ENCODE data around the gene SLC5A11.
A peak's percentile ranks its signal among the peaks of the same experiment; 100 is the strongest.
"Not testable (repeated sequence)": the region's sequence is repeated elsewhere in the genome, so short reads cannot be mapped to it uniquely, and the experiment has no call there.

SLC5A11 gene

GRCh38 chr16:24844101-24845030, 1.4 kb upstream of the SLC5A11 start:
- DNase-seq (no peak), ATAC-seq (replicated peaks) (no peak)
- Mint-ChIP-seq H3K27ac (no peak overlapping the region), H3K4me3 (no peak overlapping the region), H3K27me3 (peaks cover 0 to 11% of the 10 kb centered on the region in 2 donors), H3K9me3 (no peaks in the 10 kb centered on the region), H3K36me3 (ENCODE audit: insufficient read depth) (no peaks in the 10 kb centered on the region), H3K4me1 (ENCODE audit: low read depth in 2 of 2) (peaks cover 0 to 3% of the 10 kb centered on the region in 2 donors)

DNA sequence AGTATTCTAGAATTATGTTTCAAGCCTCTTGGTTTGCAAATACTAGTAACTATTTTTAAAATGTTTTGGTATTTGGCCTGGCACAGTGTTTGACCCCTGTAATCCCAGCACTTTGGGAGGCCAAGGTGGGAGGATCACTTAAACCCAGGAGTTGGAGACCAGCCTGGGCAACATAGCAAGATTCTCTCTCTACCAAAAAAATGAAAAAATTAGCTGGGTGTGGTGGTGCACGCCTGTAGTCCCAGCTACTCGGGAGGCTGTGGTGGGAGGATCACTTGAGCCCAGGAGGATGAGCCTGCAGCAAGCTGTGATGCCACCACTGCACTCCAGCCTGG, 765 bp upstream of the SLC5A11 start:
- H3K36me3 Mint-ChIP-seq (ENCODE audit: insufficient read depth); H3K27ac Mint-ChIP-seq; H3K4me3 Mint-ChIP-seq; H3K4me1 Mint-ChIP-seq (ENCODE audit: low read depth in 2 of 2); ATAC-seq (replicated peaks); DNase-seq; H3K9me3 Mint-ChIP-seq: not testable (repeated sequence)
- peaks cover 0 to 11% of the 10 kb centered on the region in 2 donors for H3K27me3 Mint-ChIP-seq

GRCh38 chr16:24846548-24847357, 990 bp downstream of the SLC5A11 start:
- Mint-ChIP-seq H3K36me3 (ENCODE audit: insufficient read depth) (no peaks in the 10 kb centered on the region), H3K27me3 (peaks cover 0 to 11% of the 10 kb centered on the region in 2 donors), H3K4me3 (no peak overlapping the region), H3K9me3 (no peaks in the 10 kb centered on the region), H3K27ac (no peak overlapping the region), H3K4me1 (ENCODE audit: low read depth in 2 of 2) (peaks cover 0 to 3% of the 10 kb centered on the region in 2 donors)
- ATAC-seq (replicated peaks) (no peak), DNase-seq (no peak)

DNA sequence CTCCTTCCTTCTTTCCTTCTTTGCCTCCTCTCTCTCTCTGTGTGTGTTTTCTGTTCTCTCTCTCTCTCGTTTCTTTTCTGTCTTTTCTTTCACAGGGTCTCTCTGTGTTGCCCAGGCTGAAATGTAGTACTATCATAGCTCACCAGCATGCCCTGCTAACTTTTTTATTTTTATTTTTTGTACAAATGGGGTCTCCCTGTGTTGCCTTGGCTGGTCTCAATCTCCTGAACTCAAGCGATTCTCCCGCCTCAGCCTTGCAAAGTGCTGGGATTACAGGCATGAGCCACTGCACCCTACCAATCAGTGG, 1.5 kb downstream of the SLC5A11 start:
- Mint-ChIP-seq H3K4me3 (no peak overlapping the region), H3K27ac (no peak overlapping the region), H3K36me3 (ENCODE audit: insufficient read depth) (no peaks in the 10 kb centered on the region), H3K4me1 (ENCODE audit: low read depth in 2 of 2) (peaks cover 0 to 6% of the 10 kb centered on the region in 2 donors), H3K27me3 (peaks cover 0 to 11% of the 10 kb centered on the region in 2 donors), H3K9me3 (no peaks in the 10 kb centered on the region)
- DNase-seq (no peak), ATAC-seq (replicated peaks) (no peak)

DNA sequence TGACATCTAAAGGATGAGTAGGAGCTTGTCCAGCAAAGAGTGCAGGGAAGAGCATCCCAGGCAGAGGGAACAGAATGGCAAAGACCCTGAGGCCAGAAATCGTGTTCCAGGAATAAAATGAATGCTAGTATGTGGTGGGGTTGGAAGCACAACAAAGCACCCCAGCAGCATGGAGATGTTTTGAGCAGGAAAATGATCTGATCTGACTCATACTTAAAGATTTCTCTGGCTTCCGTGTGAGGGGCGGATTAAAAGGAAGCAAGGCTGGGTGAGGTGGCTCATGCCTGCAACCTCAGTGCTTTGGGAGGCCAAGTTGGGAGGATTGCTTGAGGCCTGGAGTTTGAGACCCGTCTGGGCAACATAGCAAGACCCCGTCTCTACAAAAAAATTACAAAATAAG, 2.3 kb downstream of the SLC5A11 start:
- peaks cover 0 to 6% of the 10 kb centered on the region in 2 donors for H3K4me1 Mint-ChIP-seq (ENCODE audit: low read depth in 2 of 2)
- H3K9me3 Mint-ChIP-seq: no peaks in the 10 kb centered on the region
- no peak overlapping the region for H3K4me3 Mint-ChIP-seq
- H3K27ac Mint-ChIP-seq: no peak overlapping the region
- H3K36me3 Mint-ChIP-seq (ENCODE audit: insufficient read depth): no peaks in the 10 kb centered on the region
- DNase-seq (no peak), ATAC-seq (replicated peaks) (no peak)
- H3K27me3 Mint-ChIP-seq: peaks cover 0 to 11% of the 10 kb centered on the region in 2 donors

- Mint-ChIP-seq H3K27me3 (peaks cover 8 to 11% of the 10 kb centered on the region in 2 donors), H3K4me1 (ENCODE audit: low read depth in 2 of 2) (peaks cover 0 to 3% of the 10 kb centered on the region in 2 donors)
These were observed 3.9 kb downstream of the SLC5A11 start for GRCh38 chr16:24849641-24850040.

DNA sequence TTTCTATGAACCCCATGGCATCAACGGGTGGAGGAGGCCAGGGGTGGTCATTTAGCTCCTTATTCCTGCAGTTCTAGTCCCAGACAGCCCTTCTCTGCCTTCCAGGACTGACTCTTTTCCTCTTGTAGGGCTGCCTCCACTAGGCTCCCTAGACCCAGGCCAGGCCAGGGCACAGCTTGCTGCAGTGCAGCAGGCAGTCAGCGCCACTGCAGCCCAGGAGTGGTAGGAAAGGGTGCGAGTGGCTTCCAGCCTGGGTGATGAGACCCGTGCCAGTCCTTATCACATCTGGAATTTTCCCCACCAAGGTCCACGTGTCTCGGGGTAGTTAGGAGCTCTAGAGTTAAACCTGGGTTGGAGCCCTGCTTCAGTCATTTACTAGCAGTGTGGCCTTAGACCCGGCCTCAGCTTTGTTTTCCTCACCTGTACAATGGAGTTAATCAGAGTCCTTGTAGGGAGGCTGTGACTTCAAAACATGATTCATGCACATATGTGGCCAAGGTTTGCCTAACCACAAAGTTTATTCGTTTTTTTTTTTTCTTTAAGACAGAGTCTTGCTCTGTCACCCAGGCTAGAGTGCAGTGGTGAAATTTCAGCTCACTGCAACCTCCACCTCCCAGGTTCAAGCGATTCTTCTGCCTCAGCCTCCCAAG, 4.7 kb downstream of the SLC5A11 start:
- Mint-ChIP-seq H3K4me3 (no peak overlapping the region), H3K4me1 (ENCODE audit: low read depth in 2 of 2) (peaks cover 0 to 3% of the 10 kb centered on the region in 2 donors), H3K27me3 (peaks cover 11 to 13% of the 10 kb centered on the region in 2 donors), H3K27ac (no peak overlapping the region), H3K9me3 (no peaks in the 10 kb centered on the region), H3K36me3 (ENCODE audit: insufficient read depth) (no peaks in the 10 kb centered on the region)
- ATAC-seq (replicated peaks): no peak
- DNase-seq: no peak

More at GRCh38 chr16:24849641-24850040, 3.9 kb downstream of the SLC5A11 start:
- Mint-ChIP-seq H3K9me3 (no peaks in the 10 kb centered on the region), H3K36me3 (ENCODE audit: insufficient read depth) (no peaks in the 10 kb centered on the region), H3K4me3 (no peak overlapping the region), H3K27ac (no peak overlapping the region)
- ATAC-seq (replicated peaks): no peak
- DNase-seq: no peak

- Mint-ChIP-seq H3K9me3 (no peaks in the 10 kb centered on the region), H3K27me3 (peaks cover 11 to 13% of the 10 kb centered on the region in 2 donors), H3K4me1 (ENCODE audit: low read depth in 2 of 2) (peaks cover 0 to 3% of the 10 kb centered on the region in 2 donors), H3K27ac (peak overlapping the region in 1 of 2 donors; percentile 49), H3K4me3 (no peak overlapping the region), H3K36me3 (ENCODE audit: insufficient read depth) (no peaks in the 10 kb centered on the region)
- DNase-seq (no peak), ATAC-seq (replicated peaks) (no peak)
These were observed 5.9 kb downstream of the SLC5A11 start for GRCh38 chr16:24851700-24852099.

GRCh38 chr16:24852281-24852721, 6.5 kb downstream of the SLC5A11 start:
- ATAC-seq (replicated peaks) (no peak), DNase-seq (no peak)
- Mint-ChIP-seq H3K27me3 (peaks cover 7 to 13% of the 10 kb centered on the region in 2 donors), H3K9me3 (no peaks in the 10 kb centered on the region), H3K4me3 (no peak overlapping the region), H3K36me3 (ENCODE audit: insufficient read depth) (no peaks in the 10 kb centered on the region), H3K27ac (no peak overlapping the region), H3K4me1 (ENCODE audit: low read depth in 2 of 2) (peaks cover 0 to 3% of the 10 kb centered on the region in 2 donors)

DNA sequence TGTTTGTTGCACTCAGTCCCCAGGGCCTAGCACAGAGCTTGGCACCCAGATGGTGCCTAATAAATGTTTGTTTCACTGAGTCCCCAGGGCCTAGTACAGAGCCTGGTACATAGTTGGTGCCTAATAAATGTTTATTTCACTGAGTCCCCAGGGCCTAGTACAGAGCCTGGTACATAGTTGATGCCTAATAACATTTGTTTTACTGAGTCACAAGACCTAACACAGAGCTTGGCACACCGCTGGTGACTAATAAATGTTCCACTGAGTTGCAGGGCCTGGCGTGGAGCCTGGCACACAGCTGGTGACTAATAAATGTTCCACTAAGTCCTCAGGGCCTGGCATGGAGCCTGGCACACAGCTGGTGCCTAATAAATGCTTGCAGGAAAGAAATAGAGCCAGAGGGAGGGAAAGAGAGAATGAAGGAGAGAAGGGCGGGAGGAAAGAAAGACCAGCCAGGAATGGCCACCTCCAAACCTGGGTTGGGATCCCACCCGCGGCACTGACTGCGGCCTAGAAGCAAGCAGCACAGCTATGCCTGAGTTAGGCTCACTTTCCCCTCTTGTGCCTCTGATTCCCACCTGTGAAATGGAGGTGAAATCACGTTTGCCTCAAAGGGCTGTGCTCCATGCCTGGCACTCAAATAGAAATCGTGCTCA, 7.5 kb downstream of the SLC5A11 start:
- DNase-seq (no peak), ATAC-seq (replicated peaks) (no peak)
- Mint-ChIP-seq H3K4me3 (no peak overlapping the region), H3K27me3 (peaks cover 0 to 15% of the 10 kb centered on the region in 2 donors), H3K36me3 (ENCODE audit: insufficient read depth) (no peaks in the 10 kb centered on the region), H3K27ac (no peak overlapping the region), H3K9me3 (no peaks in the 10 kb centered on the region), H3K4me1 (ENCODE audit: low read depth in 2 of 2) (peaks cover 0 to 3% of the 10 kb centered on the region in 2 donors)

GRCh38 chr16:24853830-24854229, 8.1 kb downstream of the SLC5A11 start:
- Mint-ChIP-seq H3K4me1 (ENCODE audit: low read depth in 2 of 2) (peaks cover 0 to 3% of the 10 kb centered on the region in 2 donors), H3K4me3 (no peak overlapping the region), H3K27ac (no peak overlapping the region), H3K36me3 (ENCODE audit: insufficient read depth) (peaks cover 3% of the 10 kb centered on the region), H3K9me3 (no peaks in the 10 kb centered on the region), H3K27me3 (peaks cover 5 to 20% of the 10 kb centered on the region in 2 donors)
- no peak for ATAC-seq (replicated peaks)
- no peak for DNase-seq

DNA sequence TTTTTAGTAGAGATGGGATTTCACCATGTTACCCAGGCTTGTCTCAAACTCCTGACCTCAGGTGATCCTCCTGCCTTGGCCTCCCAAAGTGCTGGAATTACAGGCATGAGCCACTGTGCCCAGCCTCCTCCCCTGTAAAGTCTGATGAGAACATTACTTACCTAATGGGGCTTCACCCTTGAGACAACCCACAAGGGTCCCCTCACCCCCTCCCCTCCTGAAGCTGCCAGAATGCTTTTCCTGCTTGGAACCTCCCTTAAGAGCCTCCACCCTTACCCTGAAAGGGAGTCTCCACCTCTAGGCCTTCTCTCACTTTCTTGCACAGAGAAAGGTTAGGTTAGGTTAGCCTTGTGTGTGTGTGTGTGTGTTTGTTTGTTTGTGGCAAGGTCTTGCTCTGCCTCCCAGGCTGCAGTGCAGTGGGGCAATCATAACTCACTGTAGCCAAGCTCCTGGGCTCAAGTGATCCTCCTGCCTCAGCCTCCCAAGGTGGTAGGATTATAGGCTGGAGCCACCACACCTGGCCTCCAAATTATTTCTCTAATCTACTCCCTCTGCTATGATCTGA, 8.9 kb downstream of the SLC5A11 start:
- Mint-ChIP-seq H3K36me3 (ENCODE audit: insufficient read depth) (peaks cover 3% of the 10 kb centered on the region), H3K9me3 (no peaks in the 10 kb centered on the region), H3K4me1 (ENCODE audit: low read depth in 2 of 2) (peaks cover 0 to 3% of the 10 kb centered on the region in 2 donors), H3K4me3 (no peak overlapping the region), H3K27me3 (peaks cover 5 to 23% of the 10 kb centered on the region in 2 donors), H3K27ac (no peak overlapping the region)
- ATAC-seq (replicated peaks) (no peak), DNase-seq (no peak)

DNA sequence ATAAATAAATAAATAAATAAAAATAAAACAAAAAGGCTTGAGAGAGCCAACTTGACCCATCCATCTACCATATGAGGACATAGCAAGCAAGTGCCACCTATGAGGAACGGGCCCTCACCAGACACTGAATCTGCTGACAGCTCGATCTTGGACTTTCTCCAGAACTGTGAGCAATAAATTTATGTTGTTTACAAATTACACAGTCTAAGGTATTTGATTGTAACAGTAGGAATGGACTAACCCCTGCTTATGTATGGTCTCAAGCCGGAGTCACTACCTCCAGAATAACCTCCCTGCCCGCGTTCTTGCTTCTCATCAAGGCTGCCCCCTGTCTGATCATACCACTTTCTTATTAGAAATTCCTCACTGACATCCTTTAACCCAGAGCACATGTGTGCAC, 9.9 kb downstream of the SLC5A11 start:
- Mint-ChIP-seq H3K27ac (no peak overlapping the region), H3K9me3 (no peaks in the 10 kb centered on the region), H3K27me3 (peaks cover 5 to 23% of the 10 kb centered on the region in 2 donors), H3K4me3 (no peak overlapping the region), H3K4me1 (ENCODE audit: low read depth in 2 of 2) (peaks cover 0 to 3% of the 10 kb centered on the region in 2 donors), H3K36me3 (ENCODE audit: insufficient read depth) (peaks cover 3% of the 10 kb centered on the region)
- DNase-seq (no peak), ATAC-seq (replicated peaks) (no peak)
